ENCODE measurements around the gene SH2D6.
"Not testable (repeated sequence)": the region's sequence is repeated elsewhere in the genome, so short reads cannot be mapped to it uniquely, and the experiment has no call there.

DNA sequence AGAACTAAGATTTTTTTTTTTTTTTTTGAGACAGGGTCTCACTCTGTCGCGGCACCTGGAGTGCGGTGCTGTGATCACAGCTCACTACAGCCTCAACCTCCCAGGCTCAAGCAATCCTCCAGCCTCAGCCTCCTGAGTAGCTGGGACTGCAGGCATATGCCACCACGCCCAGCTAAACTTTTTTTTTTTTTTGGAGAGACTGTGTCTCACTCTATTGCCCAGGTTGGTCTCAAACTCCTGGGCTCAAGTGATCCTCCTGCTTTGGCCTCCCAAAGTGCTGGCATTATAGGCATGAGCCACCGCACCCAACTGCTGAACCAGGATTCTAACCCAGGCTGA lies 4.1 kb upstream of the SH2D6 start:
- TF ChIP-seq, protein P1, sequence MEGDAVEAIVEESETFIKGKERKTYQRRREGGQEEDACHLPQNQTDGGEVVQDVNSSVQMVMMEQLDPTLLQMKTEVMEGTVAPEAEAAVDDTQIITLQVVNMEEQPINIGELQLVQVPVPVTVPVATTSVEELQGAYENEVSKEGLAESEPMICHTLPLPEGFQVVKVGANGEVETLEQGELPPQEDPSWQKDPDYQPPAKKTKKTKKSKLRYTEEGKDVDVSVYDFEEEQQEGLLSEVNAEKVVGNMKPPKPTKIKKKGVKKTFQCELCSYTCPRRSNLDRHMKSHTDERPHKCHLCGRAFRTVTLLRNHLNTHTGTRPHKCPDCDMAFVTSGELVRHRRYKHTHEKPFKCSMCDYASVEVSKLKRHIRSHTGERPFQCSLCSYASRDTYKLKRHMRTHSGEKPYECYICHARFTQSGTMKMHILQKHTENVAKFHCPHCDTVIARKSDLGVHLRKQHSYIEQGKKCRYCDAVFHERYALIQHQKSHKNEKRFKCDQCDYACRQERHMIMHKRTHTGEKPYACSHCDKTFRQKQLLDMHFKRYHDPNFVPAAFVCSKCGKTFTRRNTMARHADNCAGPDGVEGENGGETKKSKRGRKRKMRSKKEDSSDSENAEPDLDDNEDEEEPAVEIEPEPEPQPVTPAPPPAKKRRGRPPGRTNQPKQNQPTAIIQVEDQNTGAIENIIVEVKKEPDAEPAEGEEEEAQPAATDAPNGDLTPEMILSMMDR (IDR thresholded peaks at IDR 0.05): not testable (repeated sequence)
- not testable (repeated sequence) for TF ChIP-seq POLR2A (IDR thresholded peaks at IDR 0.05)

Data from lower leg skin (tissue), 3 donors.